HG02973 (cell line): Measurements from ENCODE around the gene NISCH.

Experiments
- ATAC-seq: cut with Tn5 transposase; IDR thresholded peaks from one replicate; pipeline ENCODE4 v1.9.1; 2021; ENCODE audit warnings: moderate library complexity; ENCODE audit not compliant: unreplicated experiment

Gene NISCH

DNA sequence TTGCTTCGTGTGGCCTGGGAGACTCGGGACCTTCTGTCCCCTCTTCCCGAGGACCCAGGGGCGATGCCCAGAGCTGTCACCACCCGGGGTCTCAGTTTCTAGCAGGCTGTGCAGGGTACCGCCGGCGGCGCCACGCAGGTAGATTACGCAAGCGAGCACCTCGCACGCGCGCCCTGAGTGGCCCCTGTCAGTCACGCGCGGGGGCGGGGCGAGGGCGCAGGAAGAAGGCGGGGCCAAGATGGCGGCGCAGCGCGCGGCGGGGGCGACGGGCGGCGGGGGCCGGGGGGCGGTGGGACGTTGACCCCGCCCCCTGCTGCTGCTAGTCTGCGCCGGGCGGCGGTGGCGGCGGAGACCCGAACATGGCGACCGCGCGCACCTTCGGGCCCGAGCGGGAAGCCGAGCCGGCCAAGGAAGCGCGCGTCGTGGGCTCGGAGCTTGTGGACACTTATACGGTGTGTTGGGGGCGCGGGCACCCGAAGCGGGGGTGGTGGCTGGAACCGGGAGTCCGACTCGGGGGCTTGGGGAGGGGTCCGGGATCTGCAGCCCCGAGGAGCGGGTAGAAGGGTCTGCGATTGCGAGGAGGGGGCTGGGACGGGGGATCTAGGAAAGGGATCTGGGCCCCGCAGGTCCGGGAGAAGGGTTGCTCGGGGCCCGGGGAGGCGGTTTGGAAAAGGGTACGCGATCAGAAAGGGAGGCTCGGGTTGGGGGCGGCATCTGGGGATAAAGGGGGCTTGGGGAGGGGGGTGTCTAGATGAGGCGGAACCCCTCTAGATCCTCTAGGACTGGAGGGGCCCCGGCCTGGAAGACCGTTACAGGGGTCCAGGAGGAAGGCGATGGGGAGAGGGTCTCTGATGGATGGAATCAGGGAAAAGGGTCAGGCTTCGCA is at the start of gene NISCH:
Gene NISCH, plus strand, starts transcription at position 322 of the 886 bp plus-strand sequence. Its CDS starts 38 bp downstream, at position 360.
- ATAC-seq = peak; percentile 77

DNA sequence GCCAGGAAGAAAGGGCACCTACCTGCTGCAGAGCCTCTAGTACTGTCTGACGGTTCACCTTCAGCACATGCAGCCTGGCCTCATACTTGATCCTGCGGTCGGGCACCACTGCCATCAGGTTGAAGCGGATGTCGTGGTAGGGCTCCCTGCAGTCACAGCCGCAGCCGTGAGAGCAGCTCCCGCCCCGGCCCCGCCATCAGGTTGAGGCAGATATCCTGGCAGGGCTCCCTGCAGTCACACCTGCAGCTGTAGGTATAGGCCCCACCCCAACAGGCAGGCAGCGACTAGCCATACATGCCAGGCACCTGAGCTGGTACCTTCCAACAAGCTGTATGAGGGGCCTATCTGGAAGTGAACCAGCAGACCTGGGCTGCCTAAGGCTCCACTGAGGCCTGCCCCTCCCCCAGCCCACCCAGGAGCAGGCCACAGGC is 49.2 kb upstream of the NISCH start:
- no peak for ATAC-seq

DNA sequence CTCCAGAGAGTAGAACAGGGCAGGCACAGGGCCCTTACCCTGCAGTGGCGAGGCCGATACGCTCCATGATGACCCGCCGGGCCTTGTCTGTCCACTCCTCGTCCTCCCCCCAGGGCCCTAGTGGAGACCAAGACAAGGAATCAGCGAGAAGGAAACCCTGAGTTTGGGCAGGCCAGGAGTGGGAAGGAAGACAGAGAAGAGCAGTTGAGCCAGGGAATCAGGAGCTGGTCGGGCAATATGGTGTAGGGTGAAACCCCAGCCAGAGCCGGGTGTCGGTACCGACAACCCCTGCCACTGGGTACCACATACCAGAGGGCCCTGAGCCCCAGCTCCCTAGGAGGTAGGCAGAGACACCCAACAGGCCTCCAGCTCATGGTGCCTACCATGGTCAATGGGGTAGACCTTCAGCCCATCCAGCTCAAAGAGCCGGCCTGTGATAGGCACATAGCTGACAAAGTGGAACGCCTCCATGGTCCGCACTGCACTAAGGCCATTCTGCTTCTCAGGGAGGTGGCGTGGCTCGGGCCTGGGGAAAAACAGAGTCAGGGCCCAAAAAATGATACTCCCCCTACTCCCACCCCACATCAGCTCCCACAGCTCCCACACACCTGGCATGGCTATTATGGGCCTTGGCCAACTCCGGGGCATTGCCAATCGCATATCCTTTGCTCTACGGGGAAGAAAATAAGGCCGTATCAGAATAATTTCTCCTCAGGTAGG is 48.5 kb upstream of the NISCH start:
- no peak for ATAC-seq

DNA sequence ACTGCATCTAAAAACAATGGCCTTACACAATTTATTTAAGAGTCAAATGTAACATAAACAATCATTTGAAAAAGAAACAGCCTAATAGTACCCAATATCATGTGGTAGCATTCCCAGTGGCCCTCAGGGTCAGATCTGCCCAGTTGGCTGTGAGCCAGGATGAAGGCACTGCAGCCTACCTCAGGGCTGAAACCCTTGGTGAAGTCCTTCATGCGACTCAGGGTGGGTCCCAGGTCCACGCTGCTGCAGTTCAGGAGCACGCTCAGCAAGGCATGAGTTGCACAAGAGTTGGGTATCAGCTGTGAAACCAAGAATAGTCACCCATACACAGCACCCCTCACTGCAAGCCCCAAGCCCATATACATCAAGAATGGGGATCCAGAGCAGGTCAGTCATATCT is 47.6 kb upstream of the NISCH start:
- ATAC-seq = no peak

DNA sequence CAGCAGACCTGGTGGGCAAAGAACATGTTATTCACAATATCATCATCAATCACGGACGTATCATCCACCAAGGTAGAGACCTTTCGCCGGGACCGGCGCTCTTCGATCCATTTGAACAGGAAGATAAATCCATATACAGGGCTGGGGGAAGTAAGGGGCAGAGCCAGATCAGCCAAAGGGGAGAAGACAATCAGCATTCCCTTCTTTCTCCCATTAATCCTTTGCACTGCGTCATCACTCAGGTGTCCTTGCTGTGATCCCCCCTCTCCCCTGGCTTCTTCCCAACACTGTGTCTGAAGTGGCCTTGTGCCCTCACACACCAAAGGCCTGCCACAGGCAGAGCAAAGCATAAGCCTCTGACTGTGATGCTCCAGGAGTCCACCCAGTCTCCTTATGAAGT is 46.9 kb upstream of the NISCH start:
- no peak for ATAC-seq

DNA sequence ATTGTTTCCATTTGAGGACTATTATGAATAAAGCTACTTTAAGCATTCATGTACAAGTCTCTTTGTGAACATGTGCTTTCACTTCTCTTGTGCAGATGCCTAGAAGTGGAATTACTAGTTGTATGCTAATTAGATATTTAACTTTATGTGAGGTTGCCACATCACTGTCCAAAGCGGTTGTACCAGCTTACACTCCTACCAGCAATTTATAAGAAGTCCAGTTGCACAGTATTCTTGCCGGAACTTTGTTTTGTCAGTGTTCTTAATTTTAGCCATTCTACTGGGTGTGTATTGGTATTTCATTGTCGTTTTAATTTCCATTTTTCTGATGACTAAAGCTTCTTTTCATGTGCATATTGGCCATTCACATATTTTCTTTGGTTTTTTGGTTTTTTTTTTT is 39.6 kb upstream of the NISCH start:
- ATAC-seq = no peak

DNA sequence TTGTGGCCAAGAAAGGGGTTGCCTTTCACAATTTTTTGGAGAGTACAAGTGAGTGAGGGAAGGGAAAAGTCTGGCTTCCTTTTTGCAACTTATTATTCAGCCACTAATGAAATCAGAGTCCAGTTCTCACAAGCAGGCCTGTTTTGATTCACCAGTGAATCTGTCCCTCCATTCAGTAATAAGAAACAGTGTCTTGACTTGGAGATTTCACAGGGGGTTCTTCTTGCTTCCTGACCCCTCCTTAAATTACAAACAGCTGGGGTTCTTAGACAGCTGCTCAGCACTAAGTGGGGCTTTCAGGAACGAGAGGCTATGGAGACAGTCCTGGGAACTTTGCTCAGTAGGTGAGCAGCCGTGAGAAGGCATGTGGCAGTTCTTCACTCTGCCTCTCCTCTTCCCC is 35.0 kb upstream of the NISCH start:
- no peak for ATAC-seq

DNA sequence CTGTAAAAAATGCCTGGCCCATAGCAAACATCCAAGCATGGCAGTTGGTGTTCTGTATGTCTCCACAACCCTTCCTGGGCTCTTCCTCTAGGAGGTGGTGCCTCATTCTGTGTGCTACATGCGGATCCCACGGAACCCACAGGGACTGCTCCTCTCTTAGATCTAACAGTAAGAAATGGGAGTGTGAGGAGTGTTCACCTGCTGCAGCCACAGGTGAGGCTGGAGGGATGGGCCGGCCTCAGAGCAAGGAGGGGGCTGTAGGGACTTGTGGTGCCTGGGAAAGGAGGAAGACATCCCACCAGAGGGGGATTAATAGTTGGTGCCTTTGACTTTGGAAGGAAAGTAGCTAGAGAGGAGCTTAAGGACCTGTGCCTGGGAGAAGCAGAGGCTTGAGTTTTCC is 32.7 kb upstream of the NISCH start:
- no peak for ATAC-seq

DNA sequence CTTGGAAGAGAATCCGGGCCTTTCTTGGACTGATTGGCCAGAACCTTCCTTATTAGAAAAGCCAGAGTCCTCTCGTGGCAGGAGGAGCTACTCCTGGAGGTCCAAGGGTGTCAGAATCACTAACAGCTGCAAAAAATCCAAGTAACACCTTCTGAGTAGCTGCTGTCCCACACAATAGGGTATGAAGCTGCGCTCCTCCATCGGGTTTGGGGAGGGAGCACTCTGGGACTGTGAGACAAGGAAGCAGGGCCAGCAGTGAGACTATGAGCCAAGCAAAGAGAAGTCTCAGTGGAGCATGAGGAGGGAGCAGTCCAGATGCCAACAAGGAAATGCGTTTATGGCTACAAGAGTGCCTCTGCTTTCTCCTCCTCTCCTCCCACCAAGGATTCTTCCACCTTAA is 32.2 kb upstream of the NISCH start:
- no peak for ATAC-seq

DNA sequence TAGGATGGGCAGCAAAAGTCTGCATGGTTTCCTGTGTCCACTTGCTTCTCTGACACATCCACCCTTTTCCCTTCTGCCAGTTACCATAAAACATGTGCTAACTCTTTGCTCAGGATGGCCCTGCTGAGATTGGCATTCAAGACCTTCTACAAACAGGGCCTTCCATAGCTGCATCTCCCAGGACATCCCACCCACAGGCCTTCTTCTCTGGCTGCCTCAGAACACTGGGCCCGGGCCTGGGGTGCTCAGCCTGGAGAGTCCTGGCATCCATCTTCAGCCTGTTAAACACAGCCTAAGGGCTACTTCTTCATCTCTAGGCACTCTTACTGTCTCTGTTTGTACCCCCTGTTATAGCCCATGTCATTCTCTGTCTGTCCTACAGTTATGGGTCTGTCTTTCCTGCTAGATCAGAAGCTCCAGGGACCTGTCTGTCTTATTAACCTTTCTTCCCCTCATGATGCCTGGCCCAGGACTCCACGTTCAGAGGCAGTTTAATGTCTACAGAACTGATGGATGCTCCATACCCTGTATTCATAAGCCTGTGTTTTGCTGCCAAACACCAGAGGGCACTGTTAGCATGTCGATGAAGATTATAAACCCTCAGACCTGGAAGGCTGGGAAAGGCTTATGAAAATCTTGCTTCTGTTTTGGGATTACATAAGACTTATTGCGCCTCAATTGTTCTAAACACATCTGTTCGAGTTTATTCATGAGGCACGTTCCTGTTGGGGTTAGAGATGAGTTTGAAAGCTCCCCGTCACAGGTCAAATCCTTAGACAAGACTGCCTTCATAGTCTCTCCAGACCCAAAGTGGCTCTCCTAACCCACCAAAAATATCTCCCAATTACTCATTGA is 27.0 kb upstream of the NISCH start:
- no peak for ATAC-seq

DNA sequence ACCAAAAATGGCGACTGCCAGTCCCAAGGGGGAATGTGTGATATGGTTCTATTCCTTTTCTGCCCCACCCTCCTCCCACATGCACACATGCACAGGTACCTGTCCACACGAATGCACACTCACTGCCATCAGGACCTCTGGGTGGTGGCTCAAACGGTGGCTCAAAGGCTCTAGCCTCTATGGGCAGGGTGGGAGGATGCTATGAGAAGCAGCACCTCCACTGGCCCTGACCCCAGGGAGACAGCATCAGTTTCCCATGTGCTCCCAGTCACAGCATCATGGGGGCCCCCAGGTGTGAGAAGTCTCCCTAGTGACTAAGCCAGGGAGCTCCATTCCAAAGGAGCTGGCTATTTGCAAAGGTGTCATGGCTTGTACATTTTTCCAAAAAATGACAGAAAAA is 26.4 kb upstream of the NISCH start:
- ATAC-seq = no peak

DNA sequence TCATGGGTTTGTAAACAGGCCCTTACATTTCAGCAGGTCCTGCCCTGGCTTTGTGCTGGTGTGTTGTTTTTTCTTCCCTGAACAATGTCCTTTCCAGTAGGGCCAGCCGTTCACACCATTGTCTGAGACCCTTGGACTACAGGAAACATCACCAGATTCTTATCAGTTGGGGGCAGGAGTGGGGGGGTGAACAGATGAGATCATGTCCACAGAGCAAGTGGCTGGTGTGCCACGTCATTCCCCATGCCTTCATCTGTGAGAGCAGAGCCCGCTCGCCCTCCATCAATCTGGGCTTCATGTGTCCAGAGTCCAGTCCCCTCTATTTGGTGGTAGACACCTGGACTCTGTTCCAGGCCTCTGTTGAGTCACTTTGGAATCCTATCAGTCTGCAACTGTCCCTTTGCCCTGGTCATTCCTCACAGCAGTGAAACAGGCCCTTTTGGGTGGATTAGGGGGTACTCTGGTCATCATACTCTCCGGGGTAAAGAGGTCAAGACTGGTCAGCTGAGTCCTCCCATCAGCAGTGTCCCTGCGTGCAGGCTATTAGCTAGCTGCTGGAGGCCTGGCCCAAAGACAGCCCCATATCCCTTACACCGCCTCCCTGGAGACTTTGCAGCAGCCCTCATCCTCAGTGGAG is 25.5 kb upstream of the NISCH start:
- ATAC-seq = no peak

DNA sequence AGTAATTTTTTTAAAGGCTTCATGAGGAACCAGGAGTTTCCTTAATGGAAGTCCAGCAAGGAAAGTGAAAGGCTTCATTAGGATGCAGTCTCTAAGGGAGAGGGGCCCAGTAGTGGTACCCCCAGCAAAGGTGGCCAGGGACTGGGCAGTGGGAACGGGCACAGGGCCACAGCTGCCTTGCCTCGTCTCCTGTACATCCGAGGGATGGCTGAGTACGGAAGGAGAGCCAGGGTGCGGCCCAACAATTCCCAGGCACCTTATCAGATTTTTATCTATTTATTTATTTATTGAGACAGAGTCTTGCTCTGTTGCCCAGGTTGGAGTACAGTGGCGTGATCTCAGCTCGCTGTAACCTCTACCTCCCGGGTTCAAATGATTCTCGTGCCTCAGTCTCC is 25.0 kb upstream of the NISCH start:
- no peak for ATAC-seq

DNA sequence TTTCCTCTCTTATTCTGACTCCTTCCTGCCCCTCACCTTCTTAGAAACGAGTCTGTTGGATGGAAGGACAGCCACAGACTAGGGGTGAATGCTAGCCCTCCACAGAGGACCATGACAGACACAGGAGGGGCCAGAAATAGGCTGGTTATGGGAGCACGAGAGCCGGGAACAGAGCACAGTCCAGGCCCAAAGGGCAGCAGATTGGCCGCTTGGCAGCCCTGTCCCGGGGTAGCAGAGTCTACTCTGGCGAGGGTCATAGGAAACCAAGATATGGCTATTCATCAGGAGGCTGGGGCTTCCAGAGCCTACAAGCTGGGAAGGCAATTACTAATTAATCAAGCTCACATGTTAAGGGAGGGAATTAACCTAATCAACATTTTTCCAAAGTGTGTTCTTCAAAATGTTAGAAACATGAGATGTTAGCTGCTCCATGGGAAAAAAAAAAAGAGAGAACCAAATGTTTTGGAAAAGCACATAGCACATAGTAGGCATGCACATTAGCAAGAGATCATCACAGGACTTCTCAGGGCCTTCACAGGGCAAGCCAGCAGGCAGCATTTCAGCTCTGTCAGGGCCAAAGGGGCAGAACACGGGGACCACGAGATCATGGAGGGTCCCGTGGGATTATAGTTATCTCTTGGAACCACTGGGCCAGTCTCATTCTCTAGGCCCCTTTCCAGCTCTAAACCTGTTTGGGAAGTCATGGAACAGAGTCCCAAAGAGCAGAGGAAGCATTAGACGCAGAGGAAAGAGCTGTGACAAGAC is 23.8 kb upstream of the NISCH start:
- ATAC-seq = no peak

DNA sequence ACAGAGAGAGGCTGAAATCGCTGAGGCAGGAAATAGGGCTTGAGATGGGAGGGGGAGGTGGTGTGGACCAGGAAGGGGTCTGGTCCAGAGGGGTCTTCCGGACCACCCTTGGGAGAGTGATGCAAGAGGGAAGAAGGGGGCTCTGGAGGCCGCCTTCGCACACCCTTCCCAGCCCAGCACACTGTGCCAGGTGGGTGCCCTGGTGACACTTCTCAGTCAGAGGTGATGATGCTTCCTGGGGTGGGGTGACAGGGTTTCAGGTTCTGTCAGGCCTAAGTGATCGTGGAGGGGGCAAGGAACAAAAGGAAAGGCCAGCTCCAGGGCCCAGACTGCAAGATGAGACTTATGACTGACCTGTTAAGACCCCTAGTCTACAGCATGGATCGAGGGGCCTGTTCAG is 23.2 kb upstream of the NISCH start:
- ATAC-seq = no peak

DNA sequence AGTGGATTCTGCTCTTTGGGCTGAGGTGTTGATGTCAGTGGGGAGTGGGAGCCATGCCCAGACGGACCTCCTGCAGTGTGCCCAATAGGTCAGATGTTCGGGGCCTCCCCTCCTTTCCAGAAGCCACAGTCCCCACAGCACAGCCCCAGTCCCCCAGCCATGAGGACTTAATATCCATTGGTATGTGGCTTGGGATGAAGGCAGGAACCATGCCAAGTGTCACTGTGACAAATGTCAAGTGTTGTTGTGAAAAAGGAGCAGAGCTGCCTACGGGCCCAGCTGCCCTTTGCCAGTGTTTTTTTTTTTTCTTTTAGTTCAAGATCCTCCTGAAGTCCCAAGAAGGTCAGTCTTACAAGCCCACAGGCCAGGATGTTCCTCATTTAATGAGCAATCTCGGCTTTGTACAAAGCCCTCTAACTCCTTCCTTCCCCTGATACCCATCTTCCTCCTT is 22.7 kb upstream of the NISCH start:
- ATAC-seq = no peak

DNA sequence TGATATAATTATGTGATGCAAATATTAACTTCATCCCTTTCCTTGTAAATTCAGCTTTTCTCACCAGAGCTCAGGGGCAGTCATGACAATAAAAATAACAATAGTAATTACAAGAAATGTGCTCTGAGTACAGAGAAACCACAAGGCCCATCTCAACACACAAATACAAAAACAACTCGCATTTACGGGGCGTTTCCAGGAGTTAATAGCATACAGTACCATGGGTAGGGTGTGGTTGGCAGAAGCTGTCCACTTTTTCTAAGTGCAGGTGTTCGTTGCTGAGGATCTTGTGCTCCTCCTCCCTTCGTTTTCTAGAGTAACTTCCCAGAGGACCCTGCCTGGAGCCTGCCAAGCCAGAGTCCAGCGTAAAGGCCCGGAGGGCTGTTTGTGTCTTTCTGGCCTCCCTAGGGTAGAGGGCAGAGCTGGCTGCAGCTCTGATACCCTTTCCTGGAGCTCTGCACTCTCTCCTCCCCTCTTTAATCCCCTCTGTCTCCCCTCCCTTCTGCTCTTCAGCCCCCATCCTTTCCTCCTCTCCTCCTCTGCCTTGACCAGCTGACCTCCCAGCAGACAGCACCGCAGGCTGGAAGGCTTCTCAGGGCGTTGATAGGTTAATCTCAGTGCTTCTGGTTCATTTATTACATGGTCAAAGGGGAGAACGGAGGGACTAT is 21.9 kb upstream of the NISCH start:
- no peak for ATAC-seq

DNA sequence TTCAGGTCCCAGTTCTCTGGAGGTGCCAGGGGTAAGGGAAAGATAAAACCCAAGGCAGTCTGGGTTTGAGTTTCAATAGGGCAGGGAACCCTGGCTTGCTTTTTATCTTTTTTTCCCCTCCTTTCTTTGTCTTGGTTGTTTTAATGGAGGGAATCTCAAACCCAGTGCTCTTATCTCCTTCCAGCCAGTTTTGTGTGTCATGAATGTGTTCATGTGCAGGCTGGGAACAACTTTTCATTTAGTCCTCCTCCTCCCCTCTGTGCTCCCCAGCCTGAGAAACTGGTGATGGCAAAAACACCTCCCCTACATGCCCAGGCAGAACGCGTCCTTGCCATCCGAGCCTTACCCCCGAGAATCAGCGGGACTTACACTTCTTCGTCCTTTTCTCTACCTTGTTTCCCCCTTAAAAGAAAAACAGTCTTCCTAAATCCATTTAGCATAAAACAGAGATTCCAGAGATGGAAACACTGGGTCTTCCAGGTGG is 21.4 kb upstream of the NISCH start:
- no peak for ATAC-seq

DNA sequence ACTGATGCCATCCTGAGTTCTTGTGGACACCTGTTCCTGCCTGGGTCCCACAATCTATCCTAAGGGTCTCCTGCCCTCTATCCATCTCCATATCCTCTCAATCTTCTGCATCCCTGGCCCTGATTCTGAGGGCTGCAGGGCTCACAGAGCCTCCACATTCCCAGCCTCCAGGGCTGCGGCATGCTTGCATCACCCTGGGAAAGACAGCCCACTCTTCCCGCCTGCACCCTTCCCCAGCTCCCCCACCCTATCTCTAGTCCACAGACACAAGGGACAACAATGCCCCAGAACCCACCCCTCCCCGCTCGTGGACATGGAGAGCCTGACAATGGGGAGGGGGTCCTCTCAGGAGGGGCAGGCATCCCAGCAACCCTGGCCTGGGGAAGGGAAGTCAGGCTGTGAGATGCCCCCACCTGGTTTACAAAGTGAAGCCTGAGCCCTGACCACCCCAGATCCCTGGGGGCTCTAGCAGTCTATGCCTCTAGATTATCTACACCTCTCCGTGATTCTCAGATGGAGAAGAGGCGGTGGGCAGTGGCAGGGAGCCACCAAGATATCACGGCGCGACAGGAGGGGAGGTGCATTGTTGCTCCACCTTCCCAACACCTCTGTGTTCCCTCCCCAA is 20.8 kb upstream of the NISCH start:
- ATAC-seq = no peak
